Breast epithelium (tissue), 3 donors: ENCODE measurements around the gene ATP8B3.

Experiments
- POLR2A ChIP-seq: fragments of 450-650 bp; IDR thresholded peaks from one replicate; pipeline ENCODE4 v1.6.1; 2016; ENCODE audit warnings: antibody characterized with exemption, mild to moderate bottlenecking, moderate library complexity
- POLR2AphosphoS5 ChIP-seq, 3 donors: sonication (generic); formaldehyde crosslinking; IDR thresholded peaks; one replicate each; pipeline ENCODE4 v1.6.1; 2017; ENCODE audit warnings: antibody characterized with exemption in 3 of 3
- TF ChIP-seq, protein P1 (sequence below), 3 donors: fragments of 450-650 bp; IDR thresholded peaks; one replicate each; pipeline ENCODE4 v1.5.1; 2016 to 2017; ENCODE audit warnings: antibody characterized with exemption in 3 of 3, mild to moderate bottlenecking in 3 of 3, moderate library complexity in 3 of 3

DNA sequence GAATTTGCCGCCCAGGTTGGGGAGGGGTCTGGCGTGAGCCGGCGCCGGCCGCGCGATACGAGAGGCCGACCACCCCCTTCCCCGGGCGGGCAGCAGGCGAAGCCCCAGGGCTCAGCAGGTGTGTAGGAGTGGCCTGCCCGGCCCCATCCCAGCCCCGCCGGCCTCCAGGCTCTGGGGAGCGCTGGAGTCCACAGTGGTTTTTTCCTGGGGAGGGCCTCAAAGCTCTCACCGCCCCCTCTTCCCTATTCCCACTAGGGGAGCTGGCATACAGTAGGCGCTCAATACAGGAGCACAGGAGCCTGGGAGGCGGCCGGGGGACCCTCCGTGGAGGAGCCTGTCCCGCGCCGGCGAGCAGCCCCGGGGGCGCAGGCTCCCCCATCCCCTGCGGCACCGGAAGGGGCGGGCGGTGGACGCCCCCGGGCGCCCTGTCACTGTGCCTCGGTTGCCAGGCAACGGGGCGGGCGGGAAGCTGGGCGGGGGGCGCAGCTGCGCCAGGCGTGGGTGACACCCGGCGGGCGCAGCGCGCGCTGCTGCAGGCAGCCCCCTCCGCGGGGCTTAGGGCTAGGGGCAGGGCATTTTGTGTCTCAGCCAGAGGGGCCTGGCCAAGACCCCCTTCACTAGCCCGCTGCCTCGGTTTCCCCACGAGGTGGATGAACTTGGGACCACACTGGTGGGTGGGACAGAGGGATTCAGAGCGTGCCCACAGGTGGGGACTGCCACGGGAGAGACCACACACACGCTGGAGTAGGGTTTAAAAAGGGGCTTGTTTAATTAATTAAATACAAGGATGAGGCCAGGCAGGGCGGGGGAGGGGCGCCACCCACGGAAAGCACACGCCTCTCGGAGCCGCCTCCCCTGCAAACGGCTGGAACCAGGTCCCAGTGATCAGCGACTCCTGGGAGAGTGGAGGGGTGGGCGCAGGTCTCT, 39.8 kb upstream of the ATP8B3 start:
- TF ChIP-seq POLR2A (no peak), POLR2AphosphoS5 (IDR thresholded peaks at IDR 0.05) (no peak)
- TF ChIP-seq, protein P1, sequence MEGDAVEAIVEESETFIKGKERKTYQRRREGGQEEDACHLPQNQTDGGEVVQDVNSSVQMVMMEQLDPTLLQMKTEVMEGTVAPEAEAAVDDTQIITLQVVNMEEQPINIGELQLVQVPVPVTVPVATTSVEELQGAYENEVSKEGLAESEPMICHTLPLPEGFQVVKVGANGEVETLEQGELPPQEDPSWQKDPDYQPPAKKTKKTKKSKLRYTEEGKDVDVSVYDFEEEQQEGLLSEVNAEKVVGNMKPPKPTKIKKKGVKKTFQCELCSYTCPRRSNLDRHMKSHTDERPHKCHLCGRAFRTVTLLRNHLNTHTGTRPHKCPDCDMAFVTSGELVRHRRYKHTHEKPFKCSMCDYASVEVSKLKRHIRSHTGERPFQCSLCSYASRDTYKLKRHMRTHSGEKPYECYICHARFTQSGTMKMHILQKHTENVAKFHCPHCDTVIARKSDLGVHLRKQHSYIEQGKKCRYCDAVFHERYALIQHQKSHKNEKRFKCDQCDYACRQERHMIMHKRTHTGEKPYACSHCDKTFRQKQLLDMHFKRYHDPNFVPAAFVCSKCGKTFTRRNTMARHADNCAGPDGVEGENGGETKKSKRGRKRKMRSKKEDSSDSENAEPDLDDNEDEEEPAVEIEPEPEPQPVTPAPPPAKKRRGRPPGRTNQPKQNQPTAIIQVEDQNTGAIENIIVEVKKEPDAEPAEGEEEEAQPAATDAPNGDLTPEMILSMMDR (IDR thresholded peaks at IDR 0.05): no peak
